Amniotic stem cell (primary cell): ENCODE measurements around the gene BNC1.
A peak's percentile ranks its signal among the peaks of the same experiment; 100 is the strongest.
"Not testable (repeated sequence)": the region's sequence is repeated elsewhere in the genome, so short reads cannot be mapped to it uniquely, and the experiment has no call there.

ENCODE experiments used
- DNase-seq: peaks from one replicate; lab custom pipeline; 2025; lab: John Stamatoyannopoulos, UW

BNC1 gene

DNA sequence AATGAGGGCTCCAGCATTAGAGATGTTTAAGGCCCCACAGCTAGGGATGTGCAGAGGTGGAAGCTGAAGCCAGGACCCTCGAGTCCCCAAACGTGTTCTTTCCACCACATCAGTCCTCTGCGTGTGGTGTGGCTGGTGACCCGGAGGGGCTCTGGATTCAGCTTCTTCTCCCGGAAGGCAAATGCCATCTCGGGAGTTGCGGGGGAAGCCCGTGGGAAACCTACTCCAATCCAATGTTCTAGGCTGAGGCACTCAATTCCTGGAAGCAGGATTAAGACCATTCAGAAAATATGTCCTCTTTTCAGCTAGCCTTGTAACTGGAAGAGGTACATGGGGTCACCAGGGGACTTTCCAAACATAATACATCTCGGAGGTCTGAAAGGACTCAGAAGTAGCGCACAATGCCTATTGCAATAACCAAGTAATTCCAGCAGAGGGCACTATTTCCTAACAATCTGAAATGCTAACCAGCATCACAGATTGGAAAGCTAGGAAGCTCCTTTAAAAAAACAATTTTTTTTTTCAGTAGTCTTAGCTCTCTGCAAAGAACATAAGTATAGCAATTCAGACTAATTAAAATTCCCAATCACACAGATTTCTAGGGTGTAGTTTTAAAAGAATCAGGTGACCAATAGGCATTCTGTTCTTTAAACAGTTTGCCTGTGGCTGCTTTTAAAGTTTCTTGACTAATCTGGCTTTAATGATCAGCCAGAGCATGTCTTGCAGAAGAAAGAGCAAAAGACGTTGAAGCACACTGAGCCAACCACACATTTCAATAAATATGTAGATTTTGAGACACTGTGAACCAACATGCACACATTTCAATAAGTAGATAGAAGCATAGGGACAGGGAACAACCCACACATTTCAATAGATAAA is 36.1 kb downstream of the BNC1 start:
- peak; percentile 17 for DNase-seq

DNA sequence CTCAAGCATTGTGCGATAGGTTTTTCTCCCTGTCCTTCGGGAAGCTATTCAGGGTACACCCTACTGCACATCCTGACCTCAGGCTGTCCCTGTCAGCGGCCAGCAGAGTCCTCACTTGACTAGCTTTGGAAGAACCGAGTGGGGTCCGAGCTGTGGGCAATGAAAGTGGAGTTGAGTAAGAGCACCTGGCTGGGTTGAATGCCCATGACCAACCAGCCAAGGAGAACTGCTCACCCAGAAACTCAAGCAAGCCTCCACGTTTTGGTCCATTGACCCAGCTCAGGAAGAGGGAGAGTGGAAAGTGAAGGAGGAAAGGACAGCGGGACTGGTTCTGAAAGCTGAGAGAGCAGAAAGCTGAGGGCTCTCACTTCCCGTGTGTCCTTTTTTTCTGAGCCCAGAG is 40.8 kb downstream of the BNC1 start:
- no peak for DNase-seq

DNA sequence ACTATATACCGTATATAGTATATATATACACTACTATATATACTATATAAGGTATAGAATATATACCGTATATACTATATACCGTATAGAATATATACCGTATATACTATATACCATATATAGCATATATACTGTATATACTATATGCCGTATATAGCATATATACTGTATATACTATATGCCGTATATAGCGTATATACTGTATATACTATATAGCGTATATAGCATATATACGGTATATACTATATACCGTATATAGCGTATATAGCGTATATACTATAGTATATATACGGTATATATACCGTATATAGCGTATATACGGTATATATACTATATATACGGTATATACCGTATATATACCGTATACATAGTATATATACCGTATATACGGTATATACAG is 54.2 kb downstream of the BNC1 start:
- DNase-seq = no peak

DNA sequence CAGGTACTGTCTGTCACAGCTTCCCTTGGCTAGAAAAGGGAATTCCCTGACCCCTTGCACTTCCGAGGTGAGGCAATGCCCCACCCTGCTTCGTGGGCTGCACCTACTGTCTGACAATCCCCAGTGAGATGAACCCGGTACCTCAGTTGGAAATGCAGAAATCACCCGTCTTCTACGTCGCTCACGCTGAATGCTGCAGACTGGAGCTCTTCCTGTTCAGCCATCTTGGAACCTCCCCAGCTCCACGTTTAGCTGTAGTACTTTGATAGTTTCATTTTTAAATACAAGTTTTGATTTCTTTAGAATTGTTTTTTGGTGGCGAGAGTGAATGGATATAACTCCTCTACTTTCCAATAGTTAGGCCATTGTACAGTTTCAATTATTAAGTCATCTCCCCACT is 59.0 kb downstream of the BNC1 start:
- no peak for DNase-seq

DNA sequence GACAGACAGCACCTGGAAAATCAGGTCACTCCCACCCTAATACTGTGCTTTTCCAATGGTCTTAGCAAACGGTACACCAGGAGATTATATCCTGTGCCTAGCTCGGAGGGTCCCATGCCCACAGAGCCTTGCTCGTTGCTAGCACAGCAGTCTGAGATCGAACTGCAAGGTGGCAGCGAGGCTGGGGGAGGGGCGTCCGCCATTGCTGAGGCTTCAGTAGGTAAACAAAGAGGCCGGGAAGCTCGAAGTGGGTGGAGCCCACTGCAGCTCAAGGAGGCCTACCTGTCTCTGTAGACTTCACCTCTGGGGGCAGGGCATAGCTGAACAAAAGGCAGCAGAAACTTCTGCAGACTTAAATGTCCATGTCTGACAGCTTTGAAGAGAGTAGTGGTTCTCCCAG is 62.7 kb downstream of the BNC1 start:
- not testable (repeated sequence) for DNase-seq

DNA sequence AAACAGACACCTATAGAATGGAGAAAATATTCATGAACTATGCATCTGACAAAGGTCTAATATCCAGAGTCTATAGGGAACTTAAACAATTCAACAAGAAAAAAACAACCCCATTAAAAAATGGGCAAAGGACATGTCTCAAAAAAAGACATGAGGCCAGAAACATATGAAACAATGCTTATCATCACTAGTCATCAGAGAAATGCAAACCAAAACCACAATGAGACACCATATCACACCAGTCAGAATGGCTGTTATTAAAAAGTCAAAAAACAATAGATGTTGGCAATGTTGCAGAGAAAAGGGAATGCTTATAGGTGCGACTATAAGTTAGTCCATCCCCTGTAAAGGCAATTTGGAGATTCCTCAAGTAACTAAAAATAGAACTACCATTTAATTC is 65.4 kb downstream of the BNC1 start:
- DNase-seq = no peak

DNA sequence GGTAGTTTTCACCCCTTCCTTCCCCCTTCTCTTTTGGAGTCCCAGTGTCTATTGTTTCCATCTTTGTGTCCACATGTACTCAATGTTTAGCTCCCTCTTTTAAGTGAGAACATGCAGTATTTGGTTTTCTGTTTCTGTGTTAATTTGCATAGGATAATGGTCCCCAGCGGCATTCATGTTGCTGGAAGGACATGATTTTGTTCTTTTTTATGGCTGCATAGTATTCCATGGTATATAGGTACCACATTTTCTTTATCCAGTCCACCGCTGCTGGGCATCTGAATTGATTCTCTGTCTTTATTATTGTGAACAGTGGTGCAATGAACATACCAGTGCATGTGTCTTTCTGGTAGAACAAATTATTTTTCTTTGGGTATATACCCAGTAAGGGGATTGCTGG is 69.2 kb downstream of the BNC1 start:
- no peak for DNase-seq

DNA sequence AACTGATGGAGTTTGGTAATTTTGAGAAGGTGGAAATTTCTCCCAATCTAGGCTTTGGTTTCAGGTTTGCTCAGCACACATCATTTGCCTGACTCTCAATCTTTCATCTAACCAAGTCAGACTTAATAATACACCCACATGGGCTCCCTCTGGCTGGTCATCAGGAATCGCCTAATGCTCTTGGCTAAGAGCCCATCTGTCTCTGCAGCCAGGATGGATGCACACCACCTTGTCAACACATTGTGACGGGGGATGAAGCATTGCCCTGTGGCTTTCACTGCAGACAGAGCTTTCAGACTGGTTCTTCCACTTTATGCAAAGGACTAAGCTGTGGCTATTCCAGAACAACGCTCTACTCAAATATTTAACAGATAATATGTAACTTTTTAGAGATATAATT is 73.8 kb downstream of the BNC1 start:
- no peak for DNase-seq

DNA sequence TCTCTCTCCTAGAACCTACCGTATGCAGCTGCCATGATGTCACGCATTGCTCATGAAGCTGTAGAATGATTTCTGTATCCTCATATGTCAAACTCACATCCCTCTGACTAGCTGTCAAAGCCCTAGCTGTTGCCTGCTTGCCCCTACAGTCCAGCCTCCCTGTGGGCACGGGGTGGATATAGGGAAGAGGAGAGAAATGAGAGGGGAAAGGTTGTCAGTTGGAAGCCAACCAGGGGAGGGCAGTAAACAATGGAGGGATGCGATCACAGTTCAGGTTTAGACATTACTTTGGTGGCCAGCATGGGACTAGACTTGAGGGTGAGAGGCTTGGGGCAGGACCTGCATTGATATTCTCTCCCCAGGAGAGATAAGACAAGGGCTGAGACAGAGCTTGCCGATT is 75.1 kb downstream of the BNC1 start:
- DNase-seq = no peak

DNA sequence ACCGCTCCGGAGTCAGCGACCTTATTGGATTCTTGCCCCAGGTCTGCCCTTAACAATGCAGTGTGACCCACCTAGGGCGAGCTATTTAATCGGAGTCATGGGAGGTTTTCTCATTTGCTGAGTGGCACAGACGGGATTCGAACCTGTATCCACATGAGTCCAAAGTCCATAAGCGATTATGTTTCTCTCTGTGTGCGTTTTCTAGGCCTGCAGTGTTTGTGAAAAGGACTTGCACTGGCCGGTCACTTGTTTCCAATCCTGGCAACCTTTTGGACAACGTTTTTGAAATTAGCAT is 76.2 kb downstream of the BNC1 start:
- DNase-seq = no peak

DNA sequence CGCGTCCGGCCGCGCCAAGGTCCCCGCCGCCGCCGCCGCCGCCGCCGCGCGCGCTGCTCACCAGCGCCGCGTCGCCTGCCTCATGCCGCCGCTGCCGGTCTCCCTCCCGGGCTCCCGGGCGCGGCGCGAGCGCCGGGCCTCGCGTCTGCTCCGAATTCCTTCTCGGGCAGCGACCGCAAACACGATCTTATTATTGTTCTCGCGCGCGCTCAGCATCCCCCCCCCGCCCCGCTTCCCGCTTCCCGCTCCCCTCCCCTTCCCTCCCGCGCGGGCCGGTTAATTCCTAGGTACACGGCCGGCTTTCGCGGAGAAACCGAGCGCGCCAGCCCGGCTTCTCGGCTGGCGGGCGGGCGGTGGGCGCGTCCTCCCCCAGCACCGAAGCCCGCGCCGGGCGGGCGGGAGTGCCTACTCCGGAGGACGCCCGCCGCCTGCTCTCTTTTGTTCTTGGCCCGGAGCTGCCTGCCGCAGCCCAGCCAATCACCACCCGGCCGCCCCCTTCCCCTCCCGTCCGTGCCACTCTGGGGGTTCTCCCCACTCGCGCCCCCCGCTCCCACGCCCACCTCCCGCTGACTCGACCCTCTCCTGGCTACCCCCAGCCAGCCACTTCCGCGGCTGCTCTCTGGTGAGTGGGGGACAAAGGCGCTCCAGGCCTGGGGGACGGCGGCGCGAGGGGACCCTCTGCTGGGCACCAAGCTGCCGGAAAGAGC is 76.7 kb downstream of the BNC1 start, which contains the start of gene HDGFL3:
HDGFL3 (minus strand) TSS at position 164 of the 707 bp plus-strand sequence. CDS start 409 bp downstream, outside the sequence.
- DNase-seq = peak; percentile 29

DNA sequence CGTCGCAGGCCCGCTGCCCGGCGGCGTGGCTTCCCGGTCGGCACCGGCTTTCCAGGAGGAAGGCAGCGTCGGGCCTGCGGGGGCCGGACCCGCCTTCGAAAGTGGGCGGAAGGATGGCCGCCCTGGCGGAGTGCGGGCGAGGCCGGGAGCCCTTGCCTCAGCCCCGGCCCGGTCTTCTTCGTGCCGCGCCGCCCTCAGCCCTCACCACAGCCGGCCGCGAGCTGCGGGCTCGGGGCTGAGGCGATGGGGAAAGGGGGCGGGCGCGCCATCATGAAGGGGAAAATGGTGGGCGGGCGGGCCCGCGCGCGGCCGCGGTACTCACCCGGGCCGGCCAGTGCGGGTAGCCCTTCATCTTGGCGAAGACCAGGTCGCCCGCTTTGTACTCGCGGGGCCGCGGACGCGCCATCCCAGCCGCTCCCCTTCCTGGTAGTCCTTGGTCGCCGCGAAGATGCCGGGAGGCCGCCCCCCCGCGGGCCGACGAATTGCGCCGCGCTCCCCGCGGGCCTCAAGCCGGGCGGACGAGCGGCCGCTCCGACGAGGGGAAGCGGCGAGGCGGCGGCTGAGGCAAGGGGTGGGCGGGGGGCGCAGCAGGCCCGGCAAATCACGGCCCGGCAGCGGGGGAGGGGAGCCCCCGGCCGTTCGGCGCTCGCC is 77.3 kb downstream of the BNC1 start:
- no peak for DNase-seq

DNA sequence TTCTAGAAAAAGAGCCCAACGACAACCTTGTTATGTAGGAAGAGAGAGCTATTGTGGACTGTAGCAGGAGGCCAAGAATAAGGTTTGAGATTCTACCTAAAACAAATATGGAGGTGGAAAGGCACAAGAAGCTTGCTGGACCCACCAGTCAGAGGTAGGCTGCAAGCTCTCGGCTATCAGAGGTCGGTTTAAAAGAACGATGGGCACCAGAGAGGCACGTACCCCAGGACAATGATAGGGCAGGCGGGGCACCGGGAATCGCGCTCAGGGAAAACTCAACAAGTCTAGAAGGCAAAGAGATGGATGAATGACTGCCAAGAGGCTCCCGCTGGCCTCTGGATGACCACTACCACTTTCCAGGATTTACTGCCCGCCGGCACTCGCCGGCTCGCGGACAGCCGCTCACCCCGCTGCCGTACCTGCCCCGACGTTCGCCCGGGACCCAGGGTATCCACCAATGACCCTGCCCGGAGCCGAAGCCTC is 77.9 kb downstream of the BNC1 start:
- no peak for DNase-seq
